ENCODE results near the gene NBAS. TPM values are rescaled to one million over a fixed set of nuclear protein-coding genes. Genes with fewer than 3 reads are reported as not detected.

Gene NBAS
- polyA plus RNA-seq, 1 experiment = 35.6 TPM

GRCh38 chr2:15591373-15591691, 30.2 kb upstream of the NBAS start:
- peak overlapping the region; percentile 80 for H3K4me3 ChIP-seq (ENCODE audit: low read depth, low read length)
- no peak for DNase-seq (ENCODE audit: low read depth)
- peaks cover 3% of the 10 kb centered on the region; the same call in 1 of the 2 replicates for H3K36me3 ChIP-seq (ENCODE audit: control insufficient read depth, insufficient read depth, low read length)
- CTCF ChIA-PET = interaction anchor here (0.7 to 6.5 kb wide), 2 partner anchors 10 to 15 kb away, joined by 4 to 66 read pairs; no protein-coding TSS in a partner anchor
- no peak for TF ChIP-seq CTCF (IDR thresholded peaks at IDR 0.05; ENCODE audit: insufficient read depth, low read depth, low read length)
- POLR2A ChIA-PET = no interaction called here
- H3K27me3 ChIP-seq (ENCODE audit: control insufficient read depth, insufficient read depth, low read length) = no peaks in the 10 kb centered on the region

GRCh38 chr2:15588329-15588919, 27.3 kb upstream of the NBAS start:
- no peak overlapping the region for H3K4me3 ChIP-seq (ENCODE audit: low read depth, low read length)

GRCh38 chr2:15584767-15585469, 23.8 kb upstream of the NBAS start:
- Histone ChIP-seq H3K4me3 (ENCODE audit: low read depth, low read length) (no peak overlapping the region), H3K27me3 (ENCODE audit: control insufficient read depth, insufficient read depth, low read length) (no peaks in the 10 kb centered on the region; the same call in none of the 2 replicates), H3K36me3 (ENCODE audit: control insufficient read depth, insufficient read depth, low read length) (no peaks in the 10 kb centered on the region)
- TF ChIP-seq CTCF (IDR thresholded peaks at IDR 0.05; ENCODE audit: insufficient read depth, low read depth, low read length) = no peak
- POLR2A ChIA-PET = no interaction called here
- no peak for DNase-seq (ENCODE audit: low read depth)
- CTCF ChIA-PET = interaction anchor here (1.7 kb wide), 1 partner anchor 12 kb away, joined by 5 read pairs; no protein-coding TSS in a partner anchor

More at GRCh38 chr2:15588329-15588919, 27.3 kb upstream of the NBAS start:
- POLR2A ChIA-PET = no interaction called here
- CTCF ChIA-PET = interaction anchor here (0.8 to 6.5 kb wide), 4 partner anchors 12 to 35 kb away, joined by 3 to 66 read pairs (median 4); partner anchors contain the start of gene NBAS
- peak; percentile 68 for TF ChIP-seq CTCF (IDR thresholded peaks at IDR 0.05; ENCODE audit: insufficient read depth, low read depth, low read length)
- no peak for DNase-seq (ENCODE audit: low read depth)
- Histone ChIP-seq H3K27me3 (ENCODE audit: control insufficient read depth, insufficient read depth, low read length) (no peaks in the 10 kb centered on the region), H3K36me3 (ENCODE audit: control insufficient read depth, insufficient read depth, low read length) (no peaks in the 10 kb centered on the region)

GRCh38 chr2:15584316-15584715, 23.2 kb upstream of the NBAS start:
- H3K36me3 ChIP-seq (ENCODE audit: control insufficient read depth, insufficient read depth, low read length) = no peaks in the 10 kb centered on the region
- no peak for DNase-seq (ENCODE audit: low read depth)
- no peak for TF ChIP-seq CTCF (IDR thresholded peaks at IDR 0.05; ENCODE audit: insufficient read depth, low read depth, low read length)
- ChIA-PET CTCF (interaction anchor here (1.7 kb wide), 1 partner anchor 12 kb away, joined by 5 read pairs; no protein-coding TSS in a partner anchor), POLR2A (no interaction called here)
- no peaks in the 10 kb centered on the region; the same call in none of the 2 replicates for H3K27me3 ChIP-seq (ENCODE audit: control insufficient read depth, insufficient read depth, low read length)
- H3K4me3 ChIP-seq (ENCODE audit: low read depth, low read length) = no peak overlapping the region

GRCh38 chr2:15583826-15584225, 22.7 kb upstream of the NBAS start:
- no peaks in the 10 kb centered on the region for H3K36me3 ChIP-seq (ENCODE audit: control insufficient read depth, insufficient read depth, low read length)
- no peak for DNase-seq (ENCODE audit: low read depth)
- ChIA-PET CTCF (interaction anchor here (1.7 kb wide), 1 partner anchor 11 kb away, joined by 5 read pairs; no protein-coding TSS in a partner anchor), POLR2A (no interaction called here)
- no peak for TF ChIP-seq CTCF (IDR thresholded peaks at IDR 0.05; ENCODE audit: insufficient read depth, low read depth, low read length)
- H3K27me3 ChIP-seq (ENCODE audit: control insufficient read depth, insufficient read depth, low read length) = no peaks in the 10 kb centered on the region; the same call in none of the 2 replicates
- H3K4me3 ChIP-seq (ENCODE audit: low read depth, low read length) = no peak overlapping the region

Measured in BJ (cell line).